ENCODE results near the gene LEF1.

Gene LEF1

DNA sequence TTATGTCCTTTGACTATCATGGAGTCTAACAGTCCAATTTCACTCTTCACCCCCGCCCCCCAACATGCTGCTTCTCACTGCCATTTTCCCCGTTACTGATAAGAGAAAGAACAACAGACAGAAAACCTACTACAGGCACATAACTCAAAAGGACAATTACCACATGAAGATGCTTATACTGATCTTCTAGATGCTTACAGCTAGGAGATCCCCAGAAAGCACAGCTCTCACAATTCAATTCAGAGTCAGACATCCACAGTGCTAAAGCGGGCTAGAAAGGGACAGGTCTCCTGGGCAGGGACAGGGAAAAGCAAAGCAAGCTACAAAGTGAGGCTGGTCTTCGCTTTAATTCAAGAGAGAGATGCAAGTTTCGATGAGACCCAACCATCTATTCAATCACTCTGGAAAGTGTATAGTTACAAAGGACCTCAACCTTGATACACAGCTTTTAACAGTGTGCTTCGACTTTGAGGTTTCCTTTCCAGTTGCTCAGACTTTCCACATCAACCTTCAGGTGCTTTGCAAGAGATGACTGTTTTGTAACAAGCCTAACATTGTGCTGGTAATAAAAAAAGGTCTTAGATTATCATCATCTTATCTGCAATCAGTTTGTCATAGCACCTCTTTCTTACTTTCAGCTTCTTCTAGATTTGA, 60.9 kb downstream of the LEF1 start:
- no peak for FAIRE-seq

DNA sequence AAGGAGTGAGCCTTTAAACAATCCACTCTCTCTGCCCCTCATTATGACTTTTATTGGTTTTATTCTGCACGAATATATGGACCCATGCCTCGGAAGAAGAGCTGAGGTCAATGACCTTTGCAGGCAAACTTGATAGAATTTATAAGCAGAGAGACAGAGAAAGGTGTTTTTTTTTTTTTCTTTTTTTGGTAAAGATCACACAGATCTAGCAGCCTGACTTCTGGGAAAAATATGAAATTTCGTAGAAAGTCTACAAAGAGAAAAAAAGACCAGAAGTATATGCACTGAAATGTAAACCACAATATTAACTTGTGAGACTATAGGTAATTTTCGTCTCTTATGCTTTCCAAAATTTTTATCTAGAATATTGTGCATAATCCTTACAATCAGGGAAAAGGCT, 61.6 kb downstream of the LEF1 start:
- FAIRE-seq: no peak

DNA sequence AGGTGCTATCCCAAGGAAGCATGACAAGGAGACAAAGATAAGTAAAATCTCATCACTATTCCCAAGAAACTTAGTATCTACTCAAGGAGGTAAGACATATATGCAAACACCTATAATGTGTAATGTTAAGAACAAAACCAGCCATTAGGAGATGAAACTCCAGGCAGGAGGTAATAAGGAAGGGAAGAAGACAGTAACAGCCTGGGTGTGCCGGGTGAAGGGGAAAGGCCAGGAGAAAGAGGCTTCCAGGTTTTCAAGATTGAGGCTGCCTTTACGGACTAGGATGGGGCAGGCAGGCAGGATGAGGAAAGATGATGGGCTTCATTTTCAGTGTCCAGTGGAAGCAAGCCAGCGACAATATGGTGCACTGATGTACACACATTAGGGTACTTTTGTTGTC, 62.5 kb downstream of the LEF1 start:
- no peak for FAIRE-seq

DNA sequence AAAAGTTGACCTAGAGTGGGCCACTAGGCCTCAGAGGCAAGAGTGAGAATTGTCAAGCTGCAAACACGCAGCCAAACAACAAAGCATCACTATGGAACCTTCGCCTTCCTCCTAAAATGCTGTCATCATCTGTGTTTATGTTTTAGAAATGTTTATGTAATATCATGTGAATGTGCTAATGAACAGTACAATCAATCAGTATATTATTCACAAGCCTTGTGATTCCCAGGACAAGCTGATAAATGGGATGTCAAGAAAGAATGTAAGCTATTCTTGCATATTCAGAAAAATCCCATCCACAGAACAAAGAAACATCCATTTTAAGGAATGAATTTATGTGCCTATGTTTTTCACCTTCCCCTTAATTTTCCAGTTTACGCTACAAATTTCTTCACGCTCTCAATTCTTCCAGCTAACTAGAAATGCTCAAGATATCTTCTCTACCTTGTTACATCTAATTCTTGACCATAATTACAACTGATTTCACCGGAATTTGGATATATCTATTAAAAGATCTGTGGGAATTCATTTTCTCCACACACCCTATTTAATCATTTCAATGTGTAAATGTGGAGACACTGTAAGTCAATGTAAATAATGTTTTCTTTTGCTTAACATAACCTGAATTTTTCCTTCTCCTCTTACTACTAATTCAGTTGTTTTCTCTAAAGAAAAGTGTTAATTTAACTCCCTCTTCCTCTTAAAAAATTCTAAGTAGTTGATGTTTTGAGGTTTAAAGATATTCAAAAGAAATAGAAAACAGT, 65.5 kb downstream of the LEF1 start:
- no peak for FAIRE-seq

DNA sequence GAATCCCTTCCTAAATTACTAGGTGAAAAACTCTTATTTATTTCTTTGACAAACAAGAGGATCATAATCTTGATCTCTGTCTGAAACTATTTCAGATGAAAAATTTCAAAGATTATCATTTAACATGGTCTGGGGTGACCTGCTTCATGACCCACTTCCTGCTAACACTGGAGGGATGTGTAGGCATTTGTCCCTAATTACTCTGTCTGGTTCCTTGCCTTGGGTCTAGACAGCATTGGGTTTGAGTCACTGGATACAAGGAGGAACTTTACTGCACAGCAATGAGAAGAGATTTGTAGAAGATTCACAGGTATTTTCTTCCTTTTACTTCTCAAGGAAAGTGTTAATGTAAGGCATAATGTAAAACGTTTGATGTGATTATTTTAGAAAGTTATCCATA, 67.9 kb downstream of the LEF1 start:
- FAIRE-seq: no peak

DNA sequence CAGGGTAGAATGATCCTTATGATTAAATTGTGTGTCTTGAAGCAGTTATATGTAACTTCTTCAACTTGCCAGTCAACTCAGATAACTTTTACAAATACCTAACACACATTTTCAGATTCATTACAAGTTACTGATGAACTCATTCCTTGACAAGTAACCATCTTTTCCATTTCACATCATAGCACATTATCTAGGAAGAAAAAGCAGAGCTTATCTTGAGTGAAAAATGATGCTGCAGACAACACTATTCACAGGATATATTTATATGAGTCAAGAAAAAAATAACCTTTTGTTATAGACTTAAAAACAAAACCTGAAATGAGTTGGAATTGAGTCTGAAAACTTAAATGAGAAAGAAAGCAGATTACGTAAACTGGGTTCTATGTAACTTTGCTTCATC, 68.9 kb downstream of the LEF1 start:
- FAIRE-seq: no peak

DNA sequence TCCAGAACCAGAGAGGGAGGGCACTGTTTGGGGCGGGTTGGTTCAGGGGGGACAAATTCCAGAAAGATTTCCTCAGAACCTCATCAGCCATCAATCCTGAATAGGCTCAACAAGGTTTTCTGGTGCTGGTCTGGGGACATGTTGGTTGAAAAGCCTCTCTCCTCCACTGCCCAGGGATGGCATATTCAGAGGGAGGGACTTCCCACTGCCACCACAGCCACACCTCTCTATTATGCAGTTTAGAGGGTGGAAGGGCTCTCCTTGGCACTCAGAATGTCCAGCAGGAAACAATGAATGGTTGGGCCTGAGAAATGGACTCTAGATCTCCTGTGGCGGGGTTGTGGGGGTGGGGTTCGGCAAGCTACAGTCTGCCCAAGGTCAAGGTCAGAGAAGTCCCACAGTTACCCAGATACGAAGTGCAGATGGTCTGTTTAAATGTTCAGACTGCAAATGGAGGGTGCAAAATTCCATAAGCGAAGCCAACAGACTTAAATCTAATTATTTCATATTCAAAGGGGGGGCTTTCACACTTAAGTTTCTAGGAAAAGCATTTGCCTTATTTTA, 70.7 kb downstream of the LEF1 start:
- no peak for FAIRE-seq

DNA sequence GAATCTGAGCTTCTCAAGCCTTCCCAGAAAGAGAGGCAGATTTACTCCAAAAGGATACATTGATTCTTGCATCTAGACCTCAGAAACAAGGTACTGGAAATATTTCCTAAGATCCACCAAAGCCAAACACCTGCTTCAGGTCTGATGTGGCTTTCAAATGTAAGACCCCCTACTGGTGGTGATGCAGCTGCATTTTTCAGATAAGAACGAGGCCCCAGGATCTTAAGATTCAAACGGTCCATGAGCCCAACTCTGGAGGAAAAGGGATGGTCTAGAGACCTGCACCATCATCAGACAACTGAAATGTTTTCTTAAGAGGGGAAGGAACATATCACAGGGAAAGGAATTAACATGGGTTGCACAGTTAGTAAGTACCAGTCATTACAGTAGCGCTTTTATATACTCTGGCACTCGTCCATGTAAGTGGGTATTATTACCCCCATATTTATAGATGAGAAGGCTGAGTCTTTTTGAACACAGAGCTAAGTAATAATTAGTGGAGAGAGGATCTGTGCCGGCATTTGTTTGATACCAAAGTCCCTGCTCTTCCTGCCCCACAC, 73.7 kb downstream of the LEF1 start:
- no peak for FAIRE-seq

DNA sequence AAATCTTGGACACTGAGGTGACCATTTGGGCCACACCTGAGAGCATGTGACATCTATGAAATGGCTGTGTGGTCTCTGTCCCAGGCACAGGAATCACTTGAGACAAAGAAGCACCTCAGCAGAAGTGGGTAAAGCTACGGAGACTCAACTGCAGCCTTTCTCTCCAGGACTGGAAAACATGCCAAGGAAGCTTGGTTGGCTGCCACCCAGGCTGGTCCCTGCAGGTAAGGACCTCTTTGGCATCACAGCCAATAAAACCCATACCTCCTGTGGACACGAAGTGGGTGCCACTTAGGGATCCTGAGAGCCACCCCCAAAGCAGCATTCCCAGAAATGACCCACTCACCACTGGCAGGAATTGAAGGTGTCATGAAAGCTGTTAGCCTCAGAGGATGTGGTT, 74.6 kb downstream of the LEF1 start:
- no peak for FAIRE-seq

DNA sequence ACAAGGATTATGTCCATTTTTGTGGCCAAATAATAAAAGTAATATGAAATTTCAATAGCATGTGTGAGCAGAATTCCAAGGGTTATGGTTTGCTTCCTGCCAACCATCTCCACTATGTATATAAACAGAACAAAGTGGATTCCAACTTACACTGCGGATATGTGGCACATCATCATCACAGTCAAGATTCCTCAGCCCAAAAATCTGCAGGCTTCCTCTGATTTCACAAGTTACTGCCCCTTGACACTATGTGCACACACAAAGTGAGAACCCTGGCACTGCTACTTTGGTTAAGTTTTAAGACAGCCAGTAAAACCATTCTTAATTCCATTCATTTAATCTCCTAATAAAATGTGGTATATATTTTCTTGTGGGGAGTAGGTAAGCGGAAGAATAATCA, 76.4 kb downstream of the LEF1 start:
- FAIRE-seq: no peak

DNA sequence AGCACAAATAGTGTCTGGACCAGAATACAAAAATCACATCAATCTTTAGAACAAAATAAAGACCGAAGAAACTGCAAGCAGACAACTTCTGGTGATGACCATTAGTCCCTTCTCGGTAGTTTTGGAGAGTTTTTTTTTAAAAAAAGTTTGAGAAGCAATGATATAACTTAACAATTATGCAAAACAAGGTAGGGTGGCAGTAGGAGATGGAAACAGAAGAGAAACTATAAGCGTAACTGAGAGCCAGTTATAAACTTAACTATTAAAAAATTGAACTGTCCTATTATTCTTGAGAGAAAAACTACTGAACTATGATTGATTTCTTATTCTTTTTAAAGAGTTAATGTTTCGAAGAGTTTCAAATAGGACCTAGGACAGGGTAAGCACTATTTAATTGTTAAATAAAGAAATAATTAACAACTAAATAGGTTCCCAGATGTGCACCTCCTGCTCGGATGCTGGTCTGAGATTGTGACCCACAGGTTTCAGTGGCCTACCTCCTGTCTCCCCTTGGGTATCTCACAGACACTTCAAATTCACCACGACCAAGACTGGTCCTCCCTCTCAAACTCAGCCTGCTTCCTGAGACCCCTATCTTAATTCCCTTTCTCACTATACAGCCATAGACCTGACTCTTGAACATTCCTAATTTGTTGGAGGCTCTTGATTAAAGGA, 81.3 kb downstream of the LEF1 start:
- FAIRE-seq: no peak

DNA sequence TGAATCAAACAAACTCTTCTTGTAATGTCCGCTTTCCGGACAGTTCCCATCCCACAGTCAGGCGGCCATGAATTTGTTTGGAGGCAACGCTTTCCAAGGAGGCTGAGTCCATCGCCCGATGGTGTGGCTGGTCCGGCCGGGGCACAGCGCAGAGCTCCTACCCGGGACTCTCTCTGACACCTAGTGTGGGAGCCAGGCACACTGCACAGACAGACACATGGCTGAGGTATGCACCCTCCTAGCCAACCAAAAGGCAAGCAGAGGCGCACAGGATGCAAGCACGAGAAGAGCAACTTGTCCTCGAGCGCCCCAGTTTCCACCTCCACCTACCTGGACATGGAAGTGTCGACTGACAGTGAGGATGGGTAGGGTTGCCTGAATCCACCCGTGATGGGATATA, 87.5 kb downstream of the LEF1 start:
- FAIRE-seq: no peak

DNA sequence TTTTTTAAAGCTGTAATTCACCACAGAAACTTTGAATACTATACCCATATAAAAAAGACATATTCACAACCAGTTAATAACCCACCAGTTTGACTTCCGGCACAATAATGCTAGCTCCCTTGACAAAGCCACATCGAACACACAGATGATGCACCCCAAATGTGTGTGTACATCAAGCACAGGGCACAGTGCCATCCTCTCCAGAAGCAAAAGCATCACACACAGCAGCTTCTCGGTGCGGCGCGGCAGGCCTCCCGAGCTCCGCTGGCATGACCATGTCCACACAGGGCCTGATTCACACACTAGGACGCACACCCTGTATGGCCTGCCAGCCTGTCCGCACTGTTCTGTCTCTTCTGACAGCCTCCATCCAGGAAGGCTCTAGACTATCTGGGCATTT, 88.0 kb downstream of the LEF1 start:
- no peak for FAIRE-seq

DNA sequence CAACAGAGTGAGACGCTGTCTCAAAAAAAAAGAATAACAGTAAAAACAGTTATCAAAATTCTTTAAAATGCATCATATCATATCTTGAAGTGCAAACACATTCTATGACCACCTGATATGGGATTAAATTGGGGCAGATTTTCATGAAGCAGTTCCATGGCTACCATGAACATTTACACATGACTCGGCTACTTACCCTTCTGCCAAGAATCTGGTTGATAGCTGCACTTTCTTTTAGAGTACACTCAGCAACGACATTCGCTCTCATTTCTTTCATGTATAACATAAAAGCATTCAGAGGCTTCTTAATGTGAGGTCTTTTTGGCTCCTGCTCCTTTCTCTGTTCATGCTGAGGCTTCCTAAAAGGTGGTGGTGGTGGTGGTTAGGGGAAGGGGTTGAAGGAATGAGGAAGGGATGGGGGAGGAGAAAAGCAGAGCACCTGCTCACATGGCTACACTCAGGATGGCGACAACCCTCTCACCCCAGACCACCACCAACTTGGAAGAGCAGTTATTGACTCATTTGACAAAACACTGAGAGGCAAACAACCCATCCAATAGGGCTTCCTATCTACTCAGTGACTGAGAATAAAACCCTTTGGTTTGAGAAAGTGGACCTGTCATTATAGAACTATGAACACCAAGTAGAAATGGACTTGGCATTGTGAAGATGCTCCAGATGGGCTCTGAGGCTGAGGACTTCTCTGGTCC, 90.6 kb downstream of the LEF1 start:
- FAIRE-seq: no peak

DNA sequence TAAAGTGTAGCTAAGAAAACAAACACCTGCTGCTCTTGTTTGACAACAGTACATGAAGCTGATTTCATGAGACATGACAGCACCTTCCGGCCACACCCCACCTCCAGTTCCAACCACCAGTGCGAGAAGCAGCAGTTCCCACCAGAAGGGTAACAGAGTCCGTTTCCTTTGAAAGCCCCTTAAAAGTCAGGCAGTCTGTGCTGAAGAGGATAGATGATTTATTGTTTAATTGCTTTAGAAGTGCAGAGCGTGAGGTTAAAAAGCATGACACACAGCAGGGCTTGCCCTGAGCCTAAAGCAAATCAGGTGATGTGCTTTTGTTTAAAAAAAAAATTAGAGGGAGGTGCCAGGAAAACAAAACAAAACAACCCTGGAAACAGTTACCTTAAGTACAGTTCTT, 96.4 kb downstream of the LEF1 start:
- no peak for FAIRE-seq

DNA sequence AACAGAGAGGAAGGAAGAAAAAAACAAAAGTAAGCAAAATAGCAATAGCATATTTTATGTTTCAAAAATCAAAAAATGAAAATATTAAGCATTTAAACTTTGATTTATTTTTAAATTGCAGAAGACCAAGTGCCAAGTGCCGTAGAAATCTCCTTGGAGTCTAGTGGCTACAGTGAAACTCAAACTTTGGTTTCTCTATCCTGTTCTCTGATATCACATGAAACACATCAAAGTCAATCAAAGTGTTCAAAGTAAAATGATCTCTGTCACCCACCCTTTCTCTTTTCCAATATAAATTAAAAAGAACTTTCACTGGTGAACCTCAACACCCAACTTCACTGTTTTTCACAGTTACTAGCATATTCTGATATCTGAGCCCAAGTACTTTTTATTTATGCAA, 98.0 kb downstream of the LEF1 start:
- FAIRE-seq: no peak

DNA sequence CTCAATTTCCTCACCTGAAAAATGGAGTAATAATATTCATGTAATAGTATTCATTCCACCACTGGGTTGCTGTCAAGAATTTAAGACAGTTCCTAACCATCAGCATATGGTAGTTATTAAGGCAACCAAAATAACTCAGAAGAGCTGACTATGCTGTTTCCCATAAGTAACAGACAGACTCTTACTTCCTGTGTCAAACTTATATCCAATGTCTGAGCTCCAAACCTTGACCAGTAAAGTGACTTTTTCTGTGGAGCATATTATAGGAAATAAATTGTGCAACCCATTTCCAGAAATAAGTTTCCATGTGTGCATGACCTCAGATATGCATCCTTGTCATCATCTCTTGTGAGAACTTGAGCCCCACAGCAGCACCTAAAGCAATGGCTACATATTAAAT, 100.3 kb downstream of the LEF1 start:
- no peak for FAIRE-seq

DNA sequence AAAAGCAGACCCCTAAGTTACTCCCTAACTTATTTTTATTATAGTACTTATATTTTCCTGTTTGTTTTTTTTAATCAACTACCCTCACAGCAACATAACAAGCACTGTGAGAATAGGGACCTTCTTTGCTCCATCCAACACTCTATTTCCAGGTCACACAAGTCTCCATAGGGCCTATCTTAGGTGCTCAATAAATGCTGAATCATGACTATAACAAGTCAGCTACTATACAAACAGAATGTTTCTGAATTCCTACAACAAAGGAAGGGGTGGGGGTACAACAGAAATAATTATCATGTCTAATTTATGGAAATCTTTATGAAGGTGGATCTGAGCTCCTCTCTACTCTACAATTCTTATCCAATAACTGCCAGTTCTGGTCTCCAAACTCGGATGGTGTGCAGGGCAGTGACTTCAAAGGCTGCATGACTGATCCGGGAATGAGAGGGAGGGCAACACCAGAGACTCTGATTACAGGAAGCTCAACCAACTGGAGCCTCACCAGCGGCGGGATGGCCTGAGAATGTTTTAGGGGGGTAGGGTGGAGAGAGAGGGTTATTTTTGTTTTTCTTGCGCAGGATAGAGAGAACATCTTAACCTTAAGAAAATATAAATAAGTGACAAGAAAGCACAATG, 107.9 kb downstream of the LEF1 start:
- FAIRE-seq: no peak

DNA sequence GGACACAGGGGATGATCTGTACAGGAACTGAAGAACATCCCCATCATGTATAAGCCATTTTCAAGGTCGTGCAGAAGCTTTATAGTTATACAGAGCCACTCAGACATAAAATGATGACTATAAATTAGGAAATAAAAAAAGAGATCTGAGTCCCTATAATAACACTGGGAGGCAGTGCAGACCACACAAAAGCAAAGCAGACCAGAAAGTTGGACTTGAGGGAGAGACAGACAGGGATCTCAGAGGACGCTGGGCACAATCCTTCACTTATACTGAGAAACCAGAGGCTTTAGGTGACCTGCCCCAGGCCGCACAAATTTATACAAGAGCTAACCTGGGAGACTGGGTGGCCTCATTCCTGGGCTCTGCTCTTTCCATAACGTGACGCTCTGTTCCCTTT, 108.6 kb downstream of the LEF1 start:
- FAIRE-seq: no peak

DNA sequence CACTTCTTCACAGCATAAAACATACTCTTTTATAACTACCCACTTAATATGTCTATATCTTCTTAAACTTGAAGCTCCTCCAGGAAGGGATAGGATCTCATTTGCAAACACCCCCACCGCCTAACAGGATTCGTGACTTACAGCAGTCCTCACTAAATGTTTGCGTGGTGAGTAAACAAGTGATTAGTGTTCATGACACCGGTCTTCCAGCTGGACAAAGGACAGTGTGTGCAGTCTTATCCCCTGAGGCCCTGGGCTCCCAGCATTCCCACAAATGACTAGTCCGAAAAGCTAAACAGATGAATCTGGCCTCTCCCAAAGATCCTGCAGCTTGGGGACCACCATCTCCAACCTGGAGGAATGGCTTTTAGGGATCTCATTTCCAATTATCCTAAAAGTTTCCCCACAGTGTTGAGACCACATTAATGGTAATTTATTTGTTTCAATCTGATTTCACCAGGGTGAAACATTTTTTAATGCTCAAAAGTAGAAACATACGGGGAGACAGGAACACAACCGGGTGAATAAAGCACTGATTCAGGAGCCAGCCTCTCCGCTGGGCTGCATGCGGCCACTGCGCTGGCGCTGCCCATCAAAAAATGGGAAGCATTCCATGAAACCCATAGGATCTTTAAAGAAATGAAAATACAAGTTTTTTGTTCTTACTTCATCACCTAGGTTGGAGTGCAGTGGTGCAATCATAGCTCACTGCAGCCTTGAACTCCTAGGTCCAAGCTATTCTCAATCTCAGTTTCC, 109.9 kb downstream of the LEF1 start:
- FAIRE-seq: no peak

DNA sequence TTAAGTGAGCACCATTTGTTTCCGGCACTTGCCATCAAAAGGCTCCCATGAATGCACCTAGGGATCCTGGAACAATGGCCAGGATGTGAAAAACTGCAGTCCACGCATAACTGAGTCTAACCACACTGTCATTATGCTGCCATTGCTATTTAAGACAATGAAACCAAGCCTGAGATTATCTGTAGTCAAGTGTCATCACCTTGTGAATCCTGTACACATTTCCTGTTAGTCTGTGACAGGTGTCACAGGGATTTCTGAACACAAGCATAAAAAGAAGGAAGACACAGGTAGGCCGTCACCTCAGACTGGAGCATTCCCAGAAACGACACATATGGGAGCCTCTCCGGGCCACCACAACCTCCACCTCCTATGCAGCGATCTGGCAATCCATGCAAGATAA, 112.3 kb downstream of the LEF1 start:
- FAIRE-seq: no peak

DNA sequence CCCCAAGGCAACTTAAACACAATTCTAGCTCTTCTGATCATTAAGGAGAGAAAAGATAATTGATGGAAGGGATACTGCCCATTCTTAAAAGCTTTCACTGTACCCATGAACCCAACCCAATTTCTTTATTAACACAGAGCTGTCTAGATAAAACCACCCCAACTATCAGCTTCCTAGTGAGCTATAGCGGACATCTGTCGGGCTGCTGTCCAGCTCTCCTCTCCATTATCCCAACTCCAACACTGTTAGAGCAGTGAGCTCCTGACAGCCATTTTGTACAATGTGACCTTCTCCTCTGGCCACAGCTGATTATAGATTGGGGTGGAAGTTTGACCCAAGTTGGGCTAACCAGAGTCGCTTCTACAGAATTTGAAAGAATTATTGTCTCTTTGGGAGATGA, 112.9 kb downstream of the LEF1 start:
- no peak for FAIRE-seq

Measured in A204.1 (cell line).